PC-3 (cell line): Measurements from ENCODE around the gene RAP2B. TPM values are rescaled to one million over a fixed set of nuclear protein-coding genes. Genes with fewer than 3 reads are reported as not detected.

Experiments used
- ATAC-seq: fragments of 200-7000 bp; cut with Tn5 transposase; 2 replicates; pipeline ENCODE4 v1.9.1; 2020; ENCODE audit warnings: mild to moderate bottlenecking, moderate library complexity
- BruUV-seq: library from RNA; stranded (reverse); fragments of 400-500 nt; replicated peaks from 2 replicates; lab custom pipeline; 2021; lab: Mats Ljungman, UMichigan
- CTCF ChIA-PET: fragments of 300-600 bp; sonication (Branson Sonifier 250); formaldehyde crosslinking; loops from one replicate; lab custom pipeline; 2022; ENCODE audit warnings: antibody characterized with exemption; lab: Charles Lee
- POLR2A ChIA-PET: fragments of 300-600 bp; sonication (Branson Sonifier 250); formaldehyde crosslinking; loops from one replicate; lab custom pipeline; 2022; ENCODE audit warnings: antibody characterized with exemption; ENCODE audit not compliant: unreplicated experiment; lab: Charles Lee
- DNase-seq: peaks from one replicate; pipeline ENCODE4 v3.0.0-alpha.2; 2015
- H2AFZ ChIP-seq: fragments of 300-600 bp; sonication (generic); 2 replicates; pipeline ENCODE4 v1.6.0; 2016; ENCODE audit warnings: antibody characterized with exemption, low read length
- H3F3A ChIP-seq: fragments of 300-600 bp; sonication (generic); one replicate; pipeline ENCODE4 v1.6.0; 2017; ENCODE audit warnings: antibody characterized with exemption, low read length, control low read depth, mild to moderate bottlenecking; ENCODE audit not compliant: unreplicated experiment
- H3K27ac ChIP-seq: fragments of 300-600 bp; sonication (generic); 2 replicates; pipeline ENCODE4 v1.5.1; 2016; ENCODE audit warnings: mild to moderate bottlenecking, low read length
- H3K27me3 ChIP-seq: fragments of 300-600 bp; sonication (generic); 2 replicates; pipeline ENCODE4 v1.6.1; 2016; ENCODE audit warnings: low read length, mixed read lengths
- H3K36me3 ChIP-seq: fragments of 300-600 bp; sonication (generic); 2 replicates; pipeline ENCODE4 v1.6.1; 2016; ENCODE audit warnings: low read depth, mixed run types, low read length, mixed read lengths
- H3K4me1 ChIP-seq: fragments of 300-600 bp; sonication (generic); 2 replicates; pipeline ENCODE4 v1.5.1; 2016; ENCODE audit warnings: low read length; ENCODE audit not compliant: insufficient read depth
- H3K4me2 ChIP-seq: fragments of 300-600 bp; sonication (generic); 2 replicates; pipeline ENCODE4 v1.6.0; 2016; ENCODE audit warnings: low read length
- H3K4me3 ChIP-seq: fragments of 300-600 bp; sonication (generic); 2 replicates; pipeline ENCODE4 v1.5.1; 2016; ENCODE audit warnings: mild to moderate bottlenecking, low read length, mixed read lengths
- H3K79me2 ChIP-seq: fragments of 300-600 bp; sonication (generic); 2 replicates; pipeline ENCODE4 v1.6.1; 2017; ENCODE audit warnings: low read length, mixed read lengths
- H3K9ac ChIP-seq: fragments of 300-600 bp; sonication (generic); 2 replicates; pipeline ENCODE4 v1.6.0; 2016; ENCODE audit warnings: mild to moderate bottlenecking, low read length
- H3K9me2 ChIP-seq: fragments of 300-600 bp; sonication (generic); replicated peaks from 2 replicates; pipeline ENCODE4 v1.6.1; 2016; ENCODE audit warnings: mixed run types, low read length, mixed read lengths
- H3K9me3 ChIP-seq: fragments of 300-600 bp; sonication (generic); 2 replicates; pipeline ENCODE4 v1.6.1; 2016; ENCODE audit warnings: low read length, mixed read lengths
- H4K20me1 ChIP-seq: fragments of 300-600 bp; sonication (generic); 2 replicates; pipeline ENCODE4 v1.6.1; 2016; ENCODE audit warnings: low read length, mixed read lengths
- CTCF ChIP-seq: fragments of 300-600 bp; sonication (generic); conservative IDR thresholded peaks from 2 replicates; pipeline ENCODE4 v1.5.1; 2017; ENCODE audit warnings: antibody characterized with exemption, low read depth, mild to moderate bottlenecking, low read length
- EZH2 ChIP-seq: fragments of 300-600 bp; sonication (generic); IDR thresholded peaks from one replicate; pipeline ENCODE4 v1.6.1; 2017; ENCODE audit warnings: antibody characterized with exemption, mild to moderate bottlenecking, low read length; ENCODE audit not compliant: unreplicated experiment
- EZH2phosphoT487 ChIP-seq: fragments of 300-600 bp; sonication (generic); IDR thresholded peaks from 2 replicates; pipeline ENCODE4 v1.6.1; 2018; ENCODE audit warnings: mild to moderate bottlenecking, antibody characterized with exemption, low read length, borderline replicate concordance
- intact Hi-C: fragments of 100-400 bp; cut with micrococcal nuclease; formaldehyde crosslinking; loops from 2 replicates; pipeline ENCODE4 v1.9.0; 2023
- total RNA-seq: library from RNA; depleted of rRNA; stranded (reverse); fragments of >200 nt; gene quantifications from 2 replicates; pipeline ENCODE4 v1.2.3, GENCODE V29; 2014

The RAP2B gene
- total RNA-seq, 1 experiment from 2014 or later = 37.8 TPM

DNA sequence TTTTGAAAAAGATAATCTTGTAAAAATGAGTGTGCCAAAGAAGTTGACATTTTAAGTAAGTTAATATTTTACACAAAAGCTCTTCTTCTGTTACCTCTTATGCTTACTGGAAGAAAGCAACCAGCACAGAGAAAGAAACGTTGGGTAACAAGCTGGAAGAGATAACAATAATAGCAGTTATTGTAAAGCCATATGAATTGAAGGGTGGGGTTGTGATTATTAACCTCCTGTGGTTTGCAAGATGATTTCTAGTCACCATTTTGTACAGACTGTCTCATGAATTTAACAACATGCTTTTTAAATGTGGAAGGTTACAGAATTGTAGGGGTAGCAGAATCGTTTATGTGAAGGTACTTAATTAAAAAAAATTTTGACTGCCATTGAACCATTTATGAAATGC is 9.2 kb downstream of the RAP2B start:
- no TSS peak for BruUV-seq
- Histone ChIP-seq H3K79me2 (peaks cover 34% of the 10 kb centered on the region), H3K36me3 (peaks cover 20% of the 10 kb centered on the region), H3K4me1 (peaks cover 26% of the 10 kb centered on the region), H3K4me2 (no peak overlapping the region), H3K27ac (no peak overlapping the region), H4K20me1 (peaks cover 28% of the 10 kb centered on the region), H3F3A (no peaks in the 10 kb centered on the region), H2AFZ (no peak overlapping the region), H3K9me3 (no peaks in the 10 kb centered on the region), H3K9me2 (no peaks in the 10 kb centered on the region), H3K27me3 (no peaks in the 10 kb centered on the region), H3K4me3 (no peak overlapping the region), H3K9ac (no peak overlapping the region)
- ATAC-seq (no peak), DNase-seq (no peak)
- ChIA-PET POLR2A (interaction anchor here (0.5 to 0.7 kb wide), 3 partner anchors 76 to 407 kb away, joined by 3 to 4 read pairs (median 3); no protein-coding TSS in a partner anchor), CTCF (no interaction called here)
- intact Hi-C loops = no loop called here
- no peak for TF ChIP-seq CTCF
- no peak for TF ChIP-seq EZH2
- no peak for TF ChIP-seq EZH2phosphoT487

GRCh38 chr3:153171918-153172317 is 9.9 kb downstream of the RAP2B start:
- H2AFZ ChIP-seq = no peak overlapping the region
- H3K4me2 ChIP-seq = no peak overlapping the region
- DNase-seq (no peak), ATAC-seq (no peak)
- H3K27me3 ChIP-seq = no peaks in the 10 kb centered on the region
- no peak overlapping the region for H3K9ac ChIP-seq
- no peaks in the 10 kb centered on the region for H3K9me3 ChIP-seq
- H3K9me2 ChIP-seq = no peaks in the 10 kb centered on the region
- no peak overlapping the region for H3K27ac ChIP-seq
- H4K20me1 ChIP-seq = peaks cover 21% of the 10 kb centered on the region
- peaks cover 15% of the 10 kb centered on the region for H3K36me3 ChIP-seq
- intact Hi-C loops = no loop called here
- POLR2A ChIA-PET = interaction anchor here (0.6 to 0.7 kb wide), 2 partner anchors 76 to 406 kb away, joined by 3 to 4 read pairs; no protein-coding TSS in a partner anchor
- peaks cover 19% of the 10 kb centered on the region for H3K4me1 ChIP-seq
- CTCF ChIA-PET = no interaction called here
- peaks cover 28% of the 10 kb centered on the region for H3K79me2 ChIP-seq
- BruUV-seq = no TSS peak
- H3F3A ChIP-seq = no peaks in the 10 kb centered on the region
- TF ChIP-seq EZH2 = no peak
- TF ChIP-seq EZH2phosphoT487 = no peak
- no peak for TF ChIP-seq CTCF
- H3K4me3 ChIP-seq = no peak overlapping the region
